Mesothelial cell of epicardium (in vitro differentiated cells): Measurements from ENCODE around the gene AJM1. TPM values are rescaled to one million over a fixed set of nuclear protein-coding genes. Genes with fewer than 3 reads are reported as not detected.
"Not testable (repeated sequence)": the region's sequence is repeated elsewhere in the genome, so short reads cannot be mapped to it uniquely, and the experiment has no call there.

Experiments
- DNase-seq, 2 experiments: peaks; one replicate each; pipeline ENCODE4 v3.0.0; 2021; ENCODE audit warnings: low spot score in 2 of 2; ENCODE audit not compliant: unreplicated experiment in 2 of 2
- H3K27ac Mint-ChIP-seq: 2 replicates; pipeline ENCODE4 v1.8.0; 2021; ENCODE audit warnings: mixed read lengths
- H3K27me3 Mint-ChIP-seq: 2 replicates; pipeline ENCODE4 v1.8.0; 2021; ENCODE audit warnings: low read depth, mixed read lengths
- H3K36me3 Mint-ChIP-seq: 2 replicates; pipeline ENCODE4 v1.8.0; 2021; ENCODE audit warnings: mixed read lengths
- H3K4me1 Mint-ChIP-seq: 2 replicates; pipeline ENCODE4 v1.8.0; 2021; ENCODE audit warnings: mixed read lengths
- H3K4me3 Mint-ChIP-seq: 2 replicates; pipeline ENCODE4 v1.8.0; 2021; ENCODE audit warnings: mild to moderate bottlenecking, moderate library complexity, mixed read lengths
- H3K9me3 Mint-ChIP-seq: 2 replicates; pipeline ENCODE4 v1.8.0; 2021; ENCODE audit warnings: mixed read lengths
- total RNA-seq: library from RNA; stranded (reverse); gene quantifications from 3 replicates; pipeline ENCODE4 v1.2.1, GENCODE V29; 2021
- TF ChIP-seq, protein P1 (sequence below): fragments of 200-600 bp; sonication (generic); IDR thresholded peaks from one replicate; pipeline ENCODE4 v1.5.0; 2021; ENCODE audit warnings: antibody characterized with exemption; ENCODE audit not compliant: unreplicated experiment

The AJM1 gene
- total RNA-seq, 1 donor from 2014 or later: 3.6 TPM

GRCh38 chr9:136835162-136835931 is 6.9 kb upstream of the AJM1 start:
- no peak for DNase-seq
- Mint-ChIP-seq H3K4me3 (no peak overlapping the region), H3K4me1 (peaks cover 4% of the 10 kb centered on the region), H3K9me3 (no peaks in the 10 kb centered on the region), H3K36me3 (peaks cover 14% of the 10 kb centered on the region), H3K27ac (no peak overlapping the region), H3K27me3 (no peaks in the 10 kb centered on the region)
- TF ChIP-seq, protein P1, sequence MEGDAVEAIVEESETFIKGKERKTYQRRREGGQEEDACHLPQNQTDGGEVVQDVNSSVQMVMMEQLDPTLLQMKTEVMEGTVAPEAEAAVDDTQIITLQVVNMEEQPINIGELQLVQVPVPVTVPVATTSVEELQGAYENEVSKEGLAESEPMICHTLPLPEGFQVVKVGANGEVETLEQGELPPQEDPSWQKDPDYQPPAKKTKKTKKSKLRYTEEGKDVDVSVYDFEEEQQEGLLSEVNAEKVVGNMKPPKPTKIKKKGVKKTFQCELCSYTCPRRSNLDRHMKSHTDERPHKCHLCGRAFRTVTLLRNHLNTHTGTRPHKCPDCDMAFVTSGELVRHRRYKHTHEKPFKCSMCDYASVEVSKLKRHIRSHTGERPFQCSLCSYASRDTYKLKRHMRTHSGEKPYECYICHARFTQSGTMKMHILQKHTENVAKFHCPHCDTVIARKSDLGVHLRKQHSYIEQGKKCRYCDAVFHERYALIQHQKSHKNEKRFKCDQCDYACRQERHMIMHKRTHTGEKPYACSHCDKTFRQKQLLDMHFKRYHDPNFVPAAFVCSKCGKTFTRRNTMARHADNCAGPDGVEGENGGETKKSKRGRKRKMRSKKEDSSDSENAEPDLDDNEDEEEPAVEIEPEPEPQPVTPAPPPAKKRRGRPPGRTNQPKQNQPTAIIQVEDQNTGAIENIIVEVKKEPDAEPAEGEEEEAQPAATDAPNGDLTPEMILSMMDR: no peak

GRCh38 chr9:136835932-136836904 is 6.1 kb upstream of the AJM1 start:
- no peaks in the 10 kb centered on the region for H3K9me3 Mint-ChIP-seq
- no peaks in the 10 kb centered on the region for H3K27me3 Mint-ChIP-seq
- peaks cover 9% of the 10 kb centered on the region for H3K4me1 Mint-ChIP-seq
- H3K4me3 Mint-ChIP-seq: no peak overlapping the region
- TF ChIP-seq, protein P1: no peak
- H3K36me3 Mint-ChIP-seq: peaks cover 14% of the 10 kb centered on the region
- H3K27ac Mint-ChIP-seq: no peak overlapping the region
- no peak for DNase-seq

- peaks cover 17% of the 10 kb centered on the region for H3K4me1 Mint-ChIP-seq
- peaks cover 8% of the 10 kb centered on the region for H3K36me3 Mint-ChIP-seq
- TF ChIP-seq, protein P1: no peak
- H3K27me3 Mint-ChIP-seq: no peaks in the 10 kb centered on the region
- DNase-seq: no peak
- no peak overlapping the region for H3K27ac Mint-ChIP-seq
- no peak overlapping the region for H3K4me3 Mint-ChIP-seq
- H3K9me3 Mint-ChIP-seq: no peaks in the 10 kb centered on the region
Measured at GRCh38 chr9:136837146-136837855, 5.0 kb upstream of the AJM1 start.

DNA sequence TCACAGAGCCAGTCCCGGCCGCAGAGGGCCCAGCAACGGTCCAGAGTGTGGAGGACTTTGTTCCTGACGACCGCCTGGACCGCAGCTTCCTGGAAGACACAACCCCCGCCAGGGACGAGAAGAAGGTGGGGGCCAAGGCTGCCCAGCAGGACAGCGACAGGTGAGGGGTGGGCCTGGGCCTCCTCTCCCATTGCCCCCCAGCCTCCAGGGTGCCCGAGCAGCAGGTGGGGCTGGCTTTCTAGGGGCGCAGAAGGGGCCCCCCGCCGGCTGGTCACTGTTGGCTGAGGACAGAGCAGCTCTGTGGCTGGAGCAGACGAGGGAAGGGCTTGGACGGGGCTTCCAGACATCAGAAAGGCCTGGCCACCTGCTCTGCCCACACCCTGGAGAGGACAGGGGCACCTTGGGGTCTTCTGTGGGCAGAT is 4.4 kb upstream of the AJM1 start:
- DNase-seq, H3K36me3 Mint-ChIP-seq, H3K4me3 Mint-ChIP-seq, H3K27me3 Mint-ChIP-seq, H3K27ac Mint-ChIP-seq, H3K9me3 Mint-ChIP-seq: not testable (repeated sequence)
- peaks cover 19% of the 10 kb centered on the region for H3K4me1 Mint-ChIP-seq

DNA sequence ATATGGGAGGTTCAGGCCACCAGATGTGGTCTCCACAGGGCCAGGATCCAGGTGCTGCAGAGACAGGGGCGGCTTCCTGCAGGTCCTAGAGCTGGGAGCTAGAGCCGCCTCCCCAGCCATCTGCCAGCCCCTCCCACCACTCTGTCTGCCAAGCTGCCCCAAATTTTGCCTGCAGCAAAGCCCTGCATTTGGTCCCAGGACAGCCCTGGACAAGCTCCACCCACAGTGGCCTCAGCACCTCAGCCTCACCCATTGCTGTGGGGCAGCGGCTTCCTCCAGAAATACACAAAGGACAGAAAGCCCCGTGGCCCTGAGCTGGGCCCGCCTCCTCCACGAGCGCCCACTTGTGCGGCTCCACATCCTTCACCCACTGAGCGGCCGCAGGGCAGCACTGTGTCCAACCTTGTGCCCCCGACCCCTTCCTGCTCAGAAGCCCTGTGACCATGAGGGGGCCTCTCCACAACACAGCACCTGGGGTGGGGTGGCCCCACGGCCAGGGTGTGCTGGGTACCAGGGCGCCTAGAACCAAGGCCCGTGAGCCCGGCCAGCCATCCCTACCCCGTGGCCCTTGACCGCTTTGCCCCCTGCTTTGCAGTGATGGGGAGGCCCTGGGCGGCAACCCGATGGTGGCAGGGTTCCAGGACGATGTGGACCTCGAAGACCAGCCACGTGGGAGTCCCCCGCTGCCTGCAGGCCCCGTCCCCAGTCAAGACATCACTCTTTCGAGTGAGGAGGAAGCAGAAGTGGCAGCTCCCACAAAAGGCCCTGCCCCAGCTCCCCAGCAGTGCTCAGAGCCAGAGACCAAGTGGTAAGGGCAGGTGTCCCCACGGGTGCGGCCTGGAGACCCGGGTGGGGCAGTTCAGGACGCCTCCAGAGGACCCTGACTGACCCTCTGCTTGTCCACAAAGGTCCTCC is 3.7 kb upstream of the AJM1 start:
- no peaks in the 10 kb centered on the region for H3K9me3 Mint-ChIP-seq
- no peak for DNase-seq
- H3K27me3 Mint-ChIP-seq: no peaks in the 10 kb centered on the region
- H3K36me3 Mint-ChIP-seq: peaks cover 8% of the 10 kb centered on the region
- H3K4me1 Mint-ChIP-seq: peaks cover 19% of the 10 kb centered on the region
- no peak overlapping the region for H3K4me3 Mint-ChIP-seq
- no peak overlapping the region for H3K27ac Mint-ChIP-seq
- TF ChIP-seq, protein P1: no peak
